Measurements from ENCODE around the gene ANHX.

- TF ChIP-seq EZH2 (IDR thresholded peaks at IDR 0.05; ENCODE audit: borderline replicate concordance, low read length) (no peak), CTCF (conservative IDR thresholded peaks at IDR 0.05 in 1 of 2, IDR thresholded peaks at IDR 0.05 in 1 of 2; ENCODE audit: extremely low read depth in 1 of 2, insufficient read depth in 1 of 2, low read depth in 1 of 2, low read length in 2 of 2) (no peak)
These were observed 2.7 kb downstream of the ANHX start for GRCh38 chr12:133233006-133233405.
